Large intestine (tissue), 3 donors: Measurements from ENCODE around the gene ZFYVE16. TPM values are rescaled to one million over a fixed set of nuclear protein-coding genes. Genes with fewer than 3 reads are reported as not detected.
"Not testable (repeated sequence)": the region's sequence is repeated elsewhere in the genome, so short reads cannot be mapped to it uniquely, and the experiment has no call there.

Experiments used
- DNase-seq, 2 donors: peaks; one replicate each; pipeline versions ENCODE4 v3.0.0 to v3.0.0-alpha.2; 2013
- H3K27ac ChIP-seq: one replicate; pipeline ENCODE4 v1.5.1; 2013; ENCODE audit warnings: low read length
- H3K27me3 ChIP-seq: 2 replicates; pipeline ENCODE4 v1.6.1; 2013; ENCODE audit warnings: low read length; ENCODE audit not compliant: control insufficient read depth, insufficient read depth
- H3K36me3 ChIP-seq: 2 replicates; pipeline ENCODE4 v1.6.1; 2013; ENCODE audit warnings: low read length; ENCODE audit not compliant: control insufficient read depth, insufficient read depth
- H3K4me1 ChIP-seq: one replicate; pipeline ENCODE4 v1.6.1; 2013; ENCODE audit warnings: low read length; ENCODE audit not compliant: control insufficient read depth, insufficient read depth
- H3K4me3 ChIP-seq: one replicate; pipeline ENCODE4 v1.5.1; 2013; ENCODE audit warnings: low read length
- H3K9me3 ChIP-seq: one replicate; pipeline ENCODE4 v1.6.1; 2013; ENCODE audit warnings: mild to moderate bottlenecking, low read depth, low read length, moderate library complexity; ENCODE audit not compliant: control insufficient read depth
- WGBS: methylation state at CpG from one replicate; pipeline ENCODE4 v1.1.5; 2013; ENCODE audit warnings: low lambda C conversion rate; ENCODE audit not compliant: insufficient coverage; 5-methylcytosine and 5-hydroxymethylcytosine counted together
- polyA plus RNA-seq: library from polyadenylated mRNA; unstranded; fragments of 120-200 nt; gene quantifications from one replicate; pipeline ENCODE4 v1.2.1, GENCODE V29; 2013

The ZFYVE16 gene
- polyA plus RNA-seq, 1 donor: 34.5 TPM

DNA sequence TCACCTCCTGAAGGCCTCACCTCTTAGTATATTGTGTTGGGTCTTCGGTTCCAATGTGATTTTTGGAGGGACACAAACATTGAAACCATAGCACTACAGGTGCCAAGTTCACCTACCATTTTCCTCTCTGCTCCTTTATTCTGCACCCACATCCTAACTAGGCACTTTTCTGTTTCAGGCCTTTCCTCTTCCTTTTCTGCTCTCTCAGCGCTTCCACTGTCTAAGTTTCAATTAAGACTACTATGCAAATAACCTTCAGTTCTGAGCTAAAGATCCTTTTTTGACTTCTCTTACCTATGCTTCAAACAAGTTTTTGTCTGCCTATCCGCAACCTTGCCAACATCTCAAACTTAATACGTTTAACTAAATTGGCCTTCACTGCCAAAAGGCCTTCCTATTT is 25.4 kb upstream of the ZFYVE16 start:
- WGBS: 93% methylated on average over 3 of the region's 4 CpGs

DNA sequence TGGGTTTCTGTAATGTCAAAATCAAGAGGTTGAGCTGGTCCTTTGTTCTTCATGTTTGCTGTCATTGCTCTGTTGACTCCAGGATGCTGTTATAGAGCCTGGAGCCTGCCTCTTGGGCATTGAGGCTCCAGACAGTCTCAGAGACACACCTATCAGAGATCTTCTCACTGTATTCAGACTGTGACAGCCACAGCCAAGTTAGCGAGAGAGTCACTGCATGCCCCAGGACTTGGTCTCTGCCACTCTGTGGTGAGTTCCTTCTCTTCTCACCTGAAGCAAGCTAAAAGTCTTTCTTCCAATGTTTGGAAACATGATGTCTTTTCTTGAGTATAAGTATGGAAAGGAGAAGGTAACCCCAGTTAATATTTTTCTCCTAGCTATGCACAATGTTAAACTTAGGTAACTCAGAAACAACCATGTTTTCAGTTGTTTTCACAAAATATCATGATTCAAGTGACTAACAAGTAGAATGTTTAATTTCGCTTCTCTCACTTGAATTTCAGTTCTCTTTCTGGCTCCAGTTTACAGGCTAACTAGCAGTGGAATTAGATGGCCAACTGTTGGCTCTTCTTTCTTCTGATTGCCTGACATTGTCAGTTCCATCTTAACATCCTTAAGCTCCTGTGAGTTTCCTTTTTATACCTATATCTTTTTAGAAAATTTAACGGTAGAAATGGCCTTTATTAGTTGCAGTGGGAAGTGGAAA is 20.6 kb upstream of the ZFYVE16 start:
- Histone ChIP-seq H3K9me3 (no peaks in the 10 kb centered on the region), H3K4me3 (no peak overlapping the region), H3K27ac (no peak overlapping the region), H3K36me3 (no peaks in the 10 kb centered on the region), H3K4me1 (no peaks in the 10 kb centered on the region), H3K27me3 (no peaks in the 10 kb centered on the region)
- WGBS: no CpG with 5 or more reads among the region's 3 CpGs
- DNase-seq: no peak

More for the DNA sequence above, 25.4 kb upstream of the ZFYVE16 start:
- H3K4me3 ChIP-seq: no peak overlapping the region
- no peaks in the 10 kb centered on the region for H3K9me3 ChIP-seq
- H3K4me1 ChIP-seq: no peaks in the 10 kb centered on the region
- DNase-seq: no peak
- H3K27ac ChIP-seq: no peak overlapping the region
- H3K27me3 ChIP-seq: no peaks in the 10 kb centered on the region
- no peaks in the 10 kb centered on the region for H3K36me3 ChIP-seq

DNA sequence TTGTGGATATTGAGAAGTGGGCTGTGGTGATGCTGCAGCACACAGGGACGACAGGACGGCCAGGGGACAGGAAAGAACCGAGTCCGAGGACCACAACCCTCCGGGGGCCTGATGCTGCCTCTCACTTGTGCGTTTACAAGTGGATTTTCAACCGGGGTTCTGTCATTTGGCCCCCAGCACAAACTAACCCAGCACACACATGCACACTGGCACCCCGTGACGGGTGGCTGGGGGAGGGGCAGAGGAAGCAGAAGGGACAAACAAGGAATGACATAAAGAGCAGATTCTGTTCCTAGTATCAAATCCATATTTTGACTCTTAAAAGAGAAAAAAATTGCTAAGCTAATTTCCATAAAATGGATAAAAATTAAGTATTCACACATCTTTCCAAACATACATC is 18.3 kb upstream of the ZFYVE16 start:
- Histone ChIP-seq H3K27ac (no peak overlapping the region), H3K36me3 (no peaks in the 10 kb centered on the region), H3K9me3 (no peaks in the 10 kb centered on the region), H3K4me3 (no peak overlapping the region), H3K27me3 (no peaks in the 10 kb centered on the region), H3K4me1 (no peaks in the 10 kb centered on the region)
- DNase-seq: no peak
- WGBS: no CpG with 5 or more reads among the region's 9 CpGs

DNA sequence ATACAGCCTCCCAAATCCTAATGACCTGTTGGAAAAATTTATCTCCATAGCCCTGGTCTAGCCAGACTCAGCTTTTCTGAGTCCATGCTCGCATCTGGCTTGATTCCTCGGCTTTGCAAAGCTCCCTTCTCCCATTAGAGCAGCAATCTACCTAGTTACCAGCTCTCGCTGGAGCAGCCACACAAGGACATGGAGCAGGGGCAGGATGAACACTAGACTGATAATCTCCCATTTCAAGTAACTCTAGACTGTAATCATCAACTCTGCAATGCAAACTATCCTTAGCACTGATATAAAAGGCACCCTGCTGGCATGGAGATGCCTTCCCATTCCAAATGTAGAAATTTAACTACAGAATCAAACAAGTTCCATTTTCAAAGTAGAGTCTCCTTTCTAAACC is 17.5 kb upstream of the ZFYVE16 start:
- not testable (repeated sequence) for H3K27ac ChIP-seq, H3K4me3 ChIP-seq

DNA sequence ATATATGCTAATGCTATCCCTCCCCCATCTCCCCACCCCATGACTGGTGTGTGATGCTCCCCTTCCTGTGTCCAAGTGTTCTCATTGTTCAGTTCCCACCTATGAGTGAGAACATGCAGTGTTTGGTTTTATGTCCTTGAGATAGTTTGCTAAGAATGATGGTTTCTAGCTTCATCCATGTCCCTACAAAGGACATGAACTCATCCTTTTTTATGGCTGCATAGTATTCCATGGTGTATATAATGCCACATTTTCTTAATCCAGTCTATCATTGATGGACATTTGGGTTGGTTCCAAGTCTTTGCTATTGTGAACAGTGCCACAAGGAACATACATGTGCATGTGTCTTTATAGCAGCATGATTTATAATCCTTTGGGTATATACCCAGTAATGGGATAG is 16.6 kb upstream of the ZFYVE16 start:
- not testable (repeated sequence) for H3K9me3 ChIP-seq, H3K27ac ChIP-seq, H3K27me3 ChIP-seq, DNase-seq, H3K36me3 ChIP-seq, H3K4me3 ChIP-seq, H3K4me1 ChIP-seq

More for the DNA sequence above, 17.5 kb upstream of the ZFYVE16 start:
- H3K36me3 ChIP-seq, H3K4me1 ChIP-seq, DNase-seq, H3K27me3 ChIP-seq, H3K9me3 ChIP-seq: not testable (repeated sequence)
- WGBS: no CpG with 5 or more reads among the region's 3 CpGs

DNA sequence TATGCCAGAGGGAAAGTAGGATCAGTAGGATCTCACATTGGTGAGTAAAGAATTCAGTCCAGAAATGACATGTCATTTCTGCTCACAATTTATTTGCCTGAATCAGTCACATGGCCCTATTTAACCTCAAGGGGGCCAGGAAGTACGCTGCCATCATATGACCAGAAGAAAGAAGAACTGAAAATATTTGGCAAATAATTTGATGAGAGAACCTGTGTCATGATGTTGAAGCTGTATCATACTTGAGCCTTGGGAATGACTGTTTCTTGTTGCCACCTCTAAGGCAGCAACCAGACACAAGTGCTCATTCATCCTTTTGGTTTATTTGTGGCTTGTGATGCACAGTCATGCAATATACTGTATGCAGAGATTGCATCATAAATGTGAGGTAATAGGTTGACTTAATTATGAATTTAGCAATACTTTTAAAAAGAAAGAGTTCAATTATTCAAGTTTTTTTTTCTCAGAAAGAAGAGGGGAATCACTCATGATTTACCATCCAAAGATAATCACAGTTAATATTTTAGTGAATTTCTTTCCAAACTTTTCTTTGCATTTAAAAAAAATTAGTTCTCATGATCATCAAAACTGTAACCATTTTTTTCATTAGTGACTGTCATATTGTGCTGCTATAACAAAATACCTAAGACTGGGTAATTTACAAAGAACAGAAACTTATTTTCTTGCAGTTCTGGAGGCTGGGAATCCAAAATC is 8.2 kb upstream of the ZFYVE16 start:
- no peak overlapping the region for H3K27ac ChIP-seq
- H3K9me3 ChIP-seq: no peaks in the 10 kb centered on the region
- no CpG with 5 or more reads among the region's 1 CpG for WGBS
- no peaks in the 10 kb centered on the region for H3K27me3 ChIP-seq
- H3K36me3 ChIP-seq: no peaks in the 10 kb centered on the region
- no peak overlapping the region for H3K4me3 ChIP-seq
- no peaks in the 10 kb centered on the region for H3K4me1 ChIP-seq
- DNase-seq: peak in 1 of 2 donors; percentile 6

DNA sequence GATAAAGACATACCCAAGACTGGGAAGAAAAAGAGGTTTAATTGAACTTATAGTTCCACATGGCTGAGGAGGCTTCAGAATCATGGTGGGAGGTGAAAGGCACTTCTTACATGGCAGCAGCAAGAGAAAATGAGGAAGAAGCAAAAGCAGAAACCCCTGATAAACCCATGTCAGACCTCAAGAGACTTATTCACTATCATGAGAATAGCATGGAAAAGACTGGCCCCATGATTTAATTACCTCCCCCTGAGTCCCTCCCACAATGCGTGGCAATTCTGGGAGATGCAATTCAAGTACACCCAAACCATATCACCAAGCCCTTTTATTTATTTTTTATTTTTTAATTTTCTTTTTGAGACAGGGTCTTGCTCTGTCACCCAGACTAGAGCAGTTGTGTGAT is 7.5 kb upstream of the ZFYVE16 start:
- WGBS: no CpG with 5 or more reads among the region's 1 CpG
- H3K4me3 ChIP-seq, H3K27ac ChIP-seq, H3K4me1 ChIP-seq, H3K9me3 ChIP-seq, H3K27me3 ChIP-seq, H3K36me3 ChIP-seq, DNase-seq: not testable (repeated sequence)

DNA sequence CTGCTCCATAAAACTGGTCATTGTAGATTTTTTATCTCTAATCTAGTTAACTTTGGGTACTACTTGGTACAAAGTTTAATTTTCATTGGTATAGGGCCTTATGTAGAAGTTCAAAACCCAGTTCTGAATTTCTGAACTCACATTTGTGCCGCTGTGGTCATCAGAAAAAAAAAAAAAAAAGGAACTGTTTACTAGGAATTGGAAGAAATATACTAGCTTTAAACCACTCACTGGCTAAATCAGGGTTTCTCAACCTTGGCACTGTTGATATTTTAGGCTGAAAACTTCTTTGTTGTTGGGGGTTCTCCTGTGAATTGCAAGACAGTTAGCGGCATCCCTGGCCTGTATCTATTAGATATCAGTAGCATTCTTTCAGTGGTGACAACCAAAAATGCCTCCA is 4.1 kb upstream of the ZFYVE16 start:
- Histone ChIP-seq H3K27me3 (no peaks in the 10 kb centered on the region), H3K4me1 (no peaks in the 10 kb centered on the region), H3K4me3 (no peak overlapping the region), H3K27ac (no peak overlapping the region), H3K9me3 (peaks cover 4% of the 10 kb centered on the region), H3K36me3 (no peaks in the 10 kb centered on the region)
- no peak for DNase-seq
- WGBS: no CpG with 5 or more reads among the region's 2 CpGs

DNA sequence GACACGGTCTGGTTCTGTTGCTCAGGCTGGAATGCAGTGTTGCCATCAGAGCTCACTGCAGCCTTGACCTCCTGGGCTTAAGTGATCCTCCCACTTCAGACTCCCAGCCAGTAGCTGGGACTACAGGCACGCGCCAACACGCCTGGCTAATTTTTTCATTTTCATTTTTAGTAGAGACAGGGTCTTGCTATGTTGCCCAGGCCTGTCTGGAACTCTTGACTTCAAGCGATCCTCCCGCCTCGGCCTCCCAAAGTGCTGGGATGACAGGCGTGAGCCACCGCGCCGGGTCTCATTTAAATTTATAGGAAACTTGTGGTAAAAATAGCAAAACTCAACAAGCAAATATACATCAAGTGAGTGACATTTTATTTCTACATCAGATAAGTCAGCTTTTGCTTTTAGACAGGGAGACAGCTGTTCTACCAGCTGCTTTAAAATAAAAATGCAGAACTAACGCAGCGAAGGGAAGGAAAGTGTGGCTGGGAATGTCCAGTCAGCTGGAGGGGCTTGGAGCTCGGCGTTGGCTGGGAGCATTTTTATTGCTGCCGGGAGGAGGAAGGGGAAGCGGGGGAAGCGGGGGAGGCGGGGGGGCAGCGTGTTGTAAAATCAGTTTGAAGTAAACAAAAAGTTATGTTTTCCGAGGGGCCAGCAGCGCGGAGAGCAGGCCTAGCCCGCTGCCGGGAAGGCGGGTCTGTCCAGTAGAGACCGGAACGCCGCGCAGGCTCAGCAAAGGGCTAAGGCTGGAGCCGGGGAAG is 707 bp upstream of the ZFYVE16 start:
- Histone ChIP-seq H3K27ac (peak overlapping the region; percentile 97), H3K27me3 (no peaks in the 10 kb centered on the region), H3K36me3 (peaks cover 2% of the 10 kb centered on the region), H3K4me3 (peak overlapping the region; percentile 99), H3K4me1 (peaks cover 3% of the 10 kb centered on the region), H3K9me3 (peaks cover 4% of the 10 kb centered on the region)
- no CpG with 5 or more reads among the region's 31 CpGs for WGBS
- no peak for DNase-seq

DNA sequence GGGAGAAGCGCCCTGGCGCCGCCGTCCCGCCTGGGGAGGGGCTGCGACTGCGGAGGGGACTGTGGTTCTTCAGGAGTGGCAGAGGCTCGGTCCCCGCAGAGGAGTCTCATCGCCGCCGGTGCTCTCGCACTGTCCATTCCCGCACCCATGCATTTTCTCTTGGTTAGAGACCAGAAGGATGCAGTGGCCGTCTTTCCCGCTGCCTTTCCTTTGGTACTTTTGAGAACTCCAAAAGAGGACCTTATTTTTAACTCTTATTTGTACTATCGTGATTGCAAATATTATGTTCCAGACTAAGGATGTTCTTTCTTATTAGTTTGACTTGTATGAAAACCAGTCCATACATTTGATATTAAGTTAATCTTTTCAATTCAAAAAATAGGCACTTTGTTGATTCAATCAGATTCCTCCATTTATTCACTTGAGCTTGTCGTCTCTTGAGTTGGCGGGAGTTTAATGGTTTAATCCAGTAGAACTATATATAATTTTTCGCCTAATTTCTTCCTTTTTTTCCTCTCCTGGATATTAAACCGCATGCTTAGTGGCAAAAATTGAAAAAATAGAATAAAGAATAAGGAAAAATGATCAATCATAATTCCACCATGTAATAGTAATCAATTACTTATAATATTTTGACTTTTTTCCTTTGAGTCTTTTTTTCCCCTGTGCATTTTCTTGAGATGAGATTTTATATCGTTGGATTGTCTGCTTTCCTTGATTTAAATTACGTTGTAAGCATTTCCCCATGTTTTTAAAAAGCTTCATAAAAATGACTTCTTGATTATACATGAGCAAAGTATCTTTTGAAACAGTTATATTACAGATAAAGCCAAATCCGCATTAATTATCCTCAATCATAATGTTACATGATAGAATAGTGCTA is 861 bp downstream of the ZFYVE16 start:
- Histone ChIP-seq H3K4me1 (peaks cover 3% of the 10 kb centered on the region), H3K36me3 (peaks cover 2% of the 10 kb centered on the region), H3K27ac (peak overlapping the region; percentile 97), H3K4me3 (peak overlapping the region; percentile 99), H3K27me3 (no peaks in the 10 kb centered on the region), H3K9me3 (peaks cover 4% of the 10 kb centered on the region)
- DNase-seq: peak in 1 of 2 donors; percentile 47
- WGBS: 20% methylated on average over 2 of the region's 24 CpGs
